Retina (tissue), 1 donor: ENCODE measurements around the gene CLNK.
A peak's percentile ranks its signal among the peaks of the same experiment; 100 is the strongest.

Experiments
- DNase-seq: peaks from one replicate; pipeline ENCODE4 v3.0.0-alpha.2; 2016

CLNK gene

GRCh38 chr4:10495651-10496050 is 188.9 kb downstream of the CLNK start:
- no peak for DNase-seq

GRCh38 chr4:10492464-10492863 is 192.1 kb downstream of the CLNK start:
- no peak for DNase-seq

GRCh38 chr4:10491401-10491800 is 193.2 kb downstream of the CLNK start:
- no peak for DNase-seq

GRCh38 chr4:10490996-10491395 is 193.6 kb downstream of the CLNK start:
- DNase-seq = no peak

GRCh38 chr4:10482913-10483312 is 201.7 kb downstream of the CLNK start:
- DNase-seq = no peak

DNA sequence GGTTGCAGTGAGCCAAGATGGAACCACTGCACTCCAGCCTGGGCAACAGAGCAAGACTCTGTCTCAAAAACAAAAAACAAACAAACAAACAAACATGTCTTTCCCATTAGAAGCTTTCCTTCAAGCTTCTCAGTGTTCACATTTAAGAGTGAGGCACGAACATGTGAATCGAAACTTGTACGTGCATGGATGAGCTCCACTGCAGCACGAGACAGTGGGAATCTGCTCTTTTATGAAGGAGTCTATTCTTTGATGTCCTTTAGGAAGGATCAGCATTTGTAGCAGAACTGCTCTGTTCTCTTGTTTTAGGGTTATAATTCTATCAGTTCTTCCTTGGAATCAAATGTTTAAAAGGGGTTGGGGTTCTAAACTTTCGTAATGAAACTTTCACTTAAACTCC is 204.0 kb downstream of the CLNK start:
- DNase-seq = no peak

GRCh38 chr4:10478621-10479020 is 205.9 kb downstream of the CLNK start:
- no peak for DNase-seq

GRCh38 chr4:10470505-10470904 is 214.1 kb downstream of the CLNK start:
- DNase-seq = no peak

GRCh38 chr4:10466161-10466560 is 218.4 kb downstream of the CLNK start:
- DNase-seq = no peak

GRCh38 chr4:10462876-10463275 is 221.7 kb downstream of the CLNK start:
- no peak for DNase-seq

- no peak for DNase-seq
Measured at GRCh38 chr4:10461850-10462400, 222.6 kb downstream of the CLNK start.

DNA sequence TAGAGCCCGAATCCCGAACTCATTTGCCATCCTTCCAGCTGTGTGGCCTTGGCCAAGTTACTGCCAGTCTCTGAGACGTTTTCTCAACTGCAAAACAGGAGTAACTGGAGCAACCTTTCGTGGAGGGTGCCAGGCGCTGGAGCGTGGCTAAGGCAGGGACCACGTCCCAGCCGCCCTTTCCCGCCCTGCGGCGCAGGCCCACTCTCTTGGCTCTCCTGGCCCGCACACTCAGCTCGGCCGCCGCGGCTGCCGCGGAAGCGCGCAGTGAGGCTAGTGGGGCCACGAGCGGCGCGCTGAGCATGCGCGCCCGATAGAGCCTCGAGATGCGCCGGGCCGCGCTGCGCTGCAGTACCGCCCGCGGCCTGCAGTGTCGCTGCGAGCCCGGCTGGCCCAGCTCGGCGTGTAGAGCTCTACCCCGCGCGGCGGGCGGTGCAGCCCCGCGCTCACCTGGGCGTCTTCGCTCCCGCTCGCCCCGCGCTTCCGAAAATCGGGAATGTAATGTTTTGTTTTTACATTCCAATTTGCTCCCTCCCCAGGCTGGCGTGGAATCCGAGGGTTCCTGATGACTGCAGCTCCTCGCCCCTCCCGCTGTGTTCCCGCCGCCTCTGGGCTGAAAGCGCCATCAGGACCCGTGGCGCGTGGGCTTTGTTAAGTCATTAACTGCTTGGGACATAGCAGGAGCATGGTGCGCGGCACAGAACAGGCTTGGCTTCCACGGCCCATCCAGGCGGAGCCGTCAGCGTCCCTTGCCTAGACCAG is 223.3 kb downstream of the CLNK start:
- DNase-seq = peak; percentile 95

- no peak for DNase-seq
Measured at GRCh38 chr4:10460313-10461047, 224.1 kb downstream of the CLNK start.

DNA sequence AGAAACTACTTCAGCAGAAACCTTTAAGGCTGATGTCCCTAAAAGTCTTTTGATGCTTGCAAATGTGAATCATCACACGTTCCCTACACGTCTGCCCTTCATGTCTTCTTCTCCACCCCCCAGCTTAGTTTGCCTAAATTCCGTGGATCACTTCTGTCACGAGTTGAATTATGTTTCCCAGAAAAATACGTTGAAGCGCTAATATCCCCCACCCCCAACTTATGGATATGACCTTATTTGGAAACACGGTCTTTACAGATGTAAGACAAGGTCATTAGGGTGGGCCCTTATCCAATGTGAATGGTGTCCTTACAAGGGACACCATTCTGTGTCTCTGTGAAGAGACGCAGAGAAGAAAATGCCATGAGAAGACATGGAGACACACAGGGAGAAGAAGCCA is 225.3 kb downstream of the CLNK start:
- no peak for DNase-seq

- no peak for DNase-seq
Measured at GRCh38 chr4:10458177-10458576, 226.4 kb downstream of the CLNK start.

GRCh38 chr4:10457255-10457801 is 227.2 kb downstream of the CLNK start, which contains the start of gene ZNF518B:
ZNF518B (minus strand) TSS chr4:10457426; CDS start chr4:10446328, 11,098 bp downstream.
- DNase-seq = peak; percentile 88

DNA sequence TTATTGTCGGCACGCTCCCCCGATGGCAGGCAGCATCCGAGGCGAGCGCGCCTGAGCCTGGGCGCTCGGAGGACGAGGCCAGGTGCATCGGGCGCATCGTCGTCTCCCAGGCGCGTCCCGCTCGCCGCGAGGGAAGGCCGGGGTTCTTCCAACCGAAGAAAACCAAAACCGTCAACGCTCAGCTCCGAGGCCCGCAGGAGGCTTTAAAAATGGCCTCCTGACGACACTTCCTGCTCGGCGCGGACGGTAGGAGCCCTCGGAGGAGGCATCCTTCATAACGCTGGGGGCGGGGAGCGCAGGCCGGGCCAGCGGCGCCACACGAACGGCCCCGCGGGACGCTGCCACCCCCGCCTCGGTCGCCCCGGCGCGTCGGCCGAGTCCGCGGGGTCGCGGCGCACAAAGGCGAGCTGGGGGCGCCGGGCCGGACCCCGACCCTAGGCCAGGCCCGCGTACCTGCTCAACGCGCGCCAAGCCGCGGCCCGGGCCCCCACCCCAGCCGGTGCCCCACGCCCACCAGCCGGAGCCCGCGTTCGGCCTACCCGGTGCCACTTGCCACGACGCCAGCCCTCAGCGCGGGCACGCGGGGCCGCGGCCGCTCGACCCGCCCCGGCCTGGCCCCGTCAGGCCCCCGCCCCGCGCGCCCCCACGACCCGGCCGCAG is 227.8 kb downstream of the CLNK start:
- peak; percentile 76 for DNase-seq

DNA sequence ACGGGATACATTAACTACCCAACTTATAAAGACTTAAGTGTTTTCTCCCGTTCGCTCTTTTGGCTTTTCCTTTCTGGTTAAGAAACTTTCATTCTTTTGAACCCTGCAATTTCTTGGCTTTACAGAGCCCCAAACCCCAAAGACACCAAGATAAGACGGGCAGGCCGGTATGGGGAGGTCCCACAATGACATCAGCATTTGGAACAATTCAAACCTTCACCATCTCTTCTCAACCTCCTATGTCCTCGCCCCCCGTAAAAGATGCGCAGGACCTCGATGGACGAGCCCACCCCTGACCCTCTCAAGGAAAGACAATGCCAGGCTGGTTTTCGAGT is 228.3 kb downstream of the CLNK start:
- DNase-seq = no peak

DNA sequence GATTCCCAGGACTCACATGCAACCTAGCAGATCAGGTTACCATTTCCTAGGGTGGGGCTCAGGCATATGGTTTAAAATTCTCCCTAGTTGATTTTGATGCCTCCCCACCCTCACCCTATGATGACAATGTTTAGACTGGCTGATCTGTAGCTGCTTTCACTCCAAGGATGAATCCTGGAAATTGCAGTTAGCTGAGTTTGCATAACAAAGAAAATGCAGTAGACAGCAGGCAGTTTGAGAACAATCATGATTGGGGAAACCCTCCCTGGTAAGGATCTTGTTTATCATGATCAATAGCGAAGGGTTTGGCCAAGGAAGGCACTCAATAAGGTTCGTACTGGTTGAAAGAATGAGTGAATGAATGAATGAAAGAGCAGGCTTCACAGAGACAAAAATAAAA is 229.4 kb downstream of the CLNK start:
- DNase-seq = no peak

DNA sequence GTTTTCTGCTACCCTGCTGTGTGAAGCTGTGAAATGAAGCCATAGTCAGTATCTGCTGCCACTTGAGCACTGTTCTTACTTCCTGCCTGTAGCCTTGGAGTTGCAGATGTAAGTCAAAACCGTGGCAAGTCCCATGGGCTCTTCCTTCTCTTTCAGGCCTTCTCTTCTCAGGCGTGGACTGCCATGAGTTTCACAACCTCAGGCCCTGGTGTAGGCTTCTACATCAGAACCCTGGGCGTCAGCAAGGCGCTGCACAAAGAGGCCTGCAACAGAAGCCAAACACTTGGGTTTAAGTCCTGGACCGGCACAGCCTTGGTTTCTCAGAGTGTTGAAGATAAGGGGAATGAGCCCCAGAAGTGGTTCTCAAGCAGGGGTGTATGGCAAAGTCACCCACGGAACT is 229.8 kb downstream of the CLNK start:
- DNase-seq = no peak

GRCh38 chr4:10454121-10454520 is 230.4 kb downstream of the CLNK start:
- DNase-seq = no peak

DNA sequence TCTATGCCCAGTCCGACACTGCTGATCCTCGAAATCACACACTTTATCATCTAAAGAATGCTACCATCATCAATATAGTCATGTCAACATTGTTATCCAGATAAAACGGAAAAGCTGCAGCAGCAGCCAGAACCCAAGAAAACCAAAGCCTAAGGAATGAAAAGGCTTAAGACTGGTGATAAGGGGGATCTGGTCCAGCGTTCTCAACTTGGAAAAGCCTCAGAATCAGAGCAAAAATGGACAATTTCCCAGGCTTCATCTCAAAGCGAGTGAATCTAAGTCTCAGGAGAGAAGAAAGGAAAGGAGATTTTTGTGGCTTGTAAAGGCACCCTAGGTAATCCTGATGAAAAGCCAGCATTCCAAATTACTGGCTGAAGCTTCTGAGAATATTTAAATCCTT is 235.6 kb downstream of the CLNK start:
- DNase-seq = no peak

- DNase-seq = no peak
Measured at GRCh38 chr4:10442976-10443375, 241.6 kb downstream of the CLNK start.
